Transverse colon (tissue), 4 donors: Measurements from ENCODE around the gene GYPB.
"Not testable (repeated sequence)": the region's sequence is repeated elsewhere in the genome, so short reads cannot be mapped to it uniquely, and the experiment has no call there.

Experiments
- CTCF ChIP-seq, 5 experiments: fragments of 200-600 bp in 3 of 5; fragments of 450-650 bp in 2 of 5; sonication (generic) in 3 of 5; IDR thresholded peaks; 1 replicate in 2 of 5; 2 replicates in 3 of 5; pipeline ENCODE4 v1.5.1; 2016 to 2017; ENCODE audit warnings: antibody characterized with exemption in 5 of 5, inconsistent platforms in 3 of 5, mild to moderate bottlenecking in 2 of 5, moderate library complexity in 1 of 5
- POLR2AphosphoS5 ChIP-seq, 3 donors: sonication (generic); formaldehyde crosslinking; IDR thresholded peaks; one replicate each; pipeline ENCODE4 v1.6.1; 2016; ENCODE audit warnings: antibody characterized with exemption in 3 of 3

DNA sequence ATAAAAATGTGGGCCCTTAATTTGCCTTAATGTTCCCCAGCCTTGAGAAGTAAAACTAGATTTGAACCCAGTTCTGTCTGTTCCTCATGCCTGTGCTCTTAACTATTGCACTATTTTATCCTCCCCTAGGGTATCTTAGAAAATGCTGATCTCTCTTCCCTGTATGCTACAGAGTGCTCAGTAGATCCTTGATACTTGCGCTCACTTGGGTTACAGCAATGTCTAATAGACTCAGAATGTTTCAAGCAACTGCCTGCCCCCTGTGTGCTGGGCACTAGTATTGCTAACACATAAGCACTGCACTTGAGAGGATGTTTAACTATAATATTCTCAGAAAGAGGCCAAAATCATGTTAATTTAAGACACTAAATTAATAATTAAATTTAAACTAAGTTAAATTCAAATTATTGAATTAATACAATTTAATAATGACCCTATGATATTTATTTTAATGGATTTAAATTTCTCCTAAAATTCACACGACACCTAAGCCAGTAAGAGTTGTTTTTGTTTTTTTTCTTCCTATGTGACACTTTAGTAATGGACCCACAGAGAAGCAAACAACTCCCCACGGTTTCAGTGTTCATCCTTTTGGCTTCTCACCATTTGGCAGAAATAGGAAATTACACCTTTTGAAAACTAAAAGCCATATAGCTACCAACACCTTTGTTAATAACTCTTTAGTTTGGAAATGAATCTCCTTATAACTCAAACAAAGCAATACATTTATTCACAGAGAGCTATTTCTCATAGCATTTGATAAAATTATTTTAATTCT lies 768 bp downstream of the GYPB start:
- not testable (repeated sequence) for TF ChIP-seq CTCF, POLR2AphosphoS5 (IDR thresholded peaks at IDR 0.05)
